Measurements from ENCODE around the gene STAB2. TPM values are rescaled to one million over a fixed set of nuclear protein-coding genes. Genes with fewer than 3 reads are reported as not detected.
A peak's percentile ranks its signal among the peaks of the same experiment; 100 is the strongest.

Gene STAB2
- total and polyA plus RNA-seq, 4 donors: 3.4 to 42.6 (median 16.6) TPM

DNA sequence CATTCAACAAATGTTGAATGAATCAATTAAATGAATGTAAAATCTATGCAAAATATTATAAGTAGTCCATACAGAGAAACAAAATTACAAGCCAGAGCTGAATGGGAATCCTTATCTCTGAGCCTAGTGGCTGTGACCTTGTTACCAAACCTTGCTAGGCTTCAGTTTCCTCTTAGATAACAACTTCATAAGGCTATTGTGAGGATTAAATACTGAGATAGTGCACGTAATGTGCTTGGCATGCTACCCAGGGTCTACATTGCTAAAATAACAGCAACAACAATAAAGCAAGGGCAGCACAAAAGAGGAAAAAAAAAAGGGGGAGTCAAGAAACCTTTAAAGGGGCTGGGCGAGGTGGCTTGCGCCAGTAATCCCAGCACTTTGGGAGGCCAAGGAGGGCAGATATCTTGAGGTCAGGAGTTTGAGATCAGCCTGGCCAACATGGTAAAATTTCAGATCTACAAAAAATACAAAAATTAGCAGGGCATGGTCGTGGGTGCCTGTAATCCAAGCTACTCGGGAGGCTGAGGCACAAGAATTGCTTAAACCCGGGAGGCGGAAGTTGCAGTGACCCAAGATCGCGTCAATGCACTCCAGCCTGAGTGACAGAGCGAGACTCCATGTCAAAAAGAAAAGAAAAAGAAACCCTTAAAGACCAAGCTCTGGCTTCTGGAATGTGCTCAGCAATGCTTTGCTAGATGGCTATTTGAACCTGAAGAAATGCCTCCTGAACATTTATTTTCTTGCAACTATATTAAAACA, 14.1 kb downstream of the STAB2 start:
- Histone ChIP-seq H3K4me3 (ENCODE audit: low read depth in 1 of 3, low read length in 3 of 3) (no peak overlapping the region), H3K27ac (ENCODE audit: low read depth in 1 of 2, low read length in 2 of 2) (no peak overlapping the region), H3K27me3 (ENCODE audit: control insufficient read depth in 4 of 4, insufficient read depth in 4 of 4, low read length in 3 of 4) (no peaks in the 10 kb centered on the region), H3K9ac (ENCODE audit: low read depth in 1 of 2, low read length in 2 of 2) (no peak overlapping the region), H3K4me1 (ENCODE audit: control insufficient read depth in 4 of 4, insufficient read depth in 4 of 4, low read length in 3 of 4) (peaks cover 0 to 1% (median 0%) of the 10 kb centered on the region in 4 donors), H3K9me3 (ENCODE audit: control insufficient read depth in 4 of 4, low read length in 3 of 4) (no peaks in the 10 kb centered on the region), H3K36me3 (ENCODE audit: control insufficient read depth in 4 of 4, insufficient read depth in 3 of 4, low read depth in 1 of 4, low read length in 3 of 4) (no peaks in the 10 kb centered on the region)
- DNase-seq (ENCODE audit: low spot score): no peak
- TF ChIP-seq EGR1 (IDR thresholded peaks at IDR 0.05; ENCODE audit: low read depth in 2 of 2): no peak
- TF ChIP-seq NR2F2 (IDR thresholded peaks at IDR 0.05): peak; percentile 68
- 70% methylated on average over 10 of the region's 10 CpGs for WGBS

DNA sequence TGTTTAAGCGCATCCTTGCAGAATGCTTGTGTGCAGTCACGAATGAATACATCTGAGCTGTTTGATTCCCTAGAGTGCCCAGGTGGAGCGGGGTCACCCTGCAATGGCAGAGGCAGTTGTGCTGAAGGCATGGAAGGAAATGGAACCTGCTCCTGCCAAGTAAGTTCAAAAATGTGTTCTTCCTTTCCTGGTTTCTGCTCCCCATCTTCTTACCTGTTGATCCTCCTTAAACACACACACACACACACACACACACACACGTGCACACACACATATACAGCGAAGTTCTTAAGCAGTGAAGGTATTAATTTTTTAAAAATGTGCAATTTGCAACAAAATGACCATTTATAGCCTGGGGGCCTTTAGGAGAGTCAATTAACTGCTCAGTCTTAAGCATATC, 33.3 kb downstream of the STAB2 start:
- H3K27ac ChIP-seq (ENCODE audit: low read depth in 1 of 2, low read length in 2 of 2): no peak overlapping the region
- TF ChIP-seq RAD21 (IDR thresholded peaks at IDR 0.05): no peak
- H3K4me1 ChIP-seq (ENCODE audit: control insufficient read depth in 4 of 4, insufficient read depth in 4 of 4, low read length in 3 of 4): no peaks in the 10 kb centered on the region
- no peak overlapping the region for H3K9ac ChIP-seq (ENCODE audit: low read depth in 1 of 2, low read length in 2 of 2)
- H3K27me3 ChIP-seq (ENCODE audit: control insufficient read depth in 4 of 4, insufficient read depth in 4 of 4, low read length in 3 of 4): no peaks in the 10 kb centered on the region
- 84% methylated on average over 5 of the region's 5 CpGs for WGBS
- no peak for DNase-seq (ENCODE audit: low spot score)
- H3K36me3 ChIP-seq (ENCODE audit: control insufficient read depth in 4 of 4, insufficient read depth in 3 of 4, low read depth in 1 of 4, low read length in 3 of 4): no peaks in the 10 kb centered on the region
- H3K9me3 ChIP-seq (ENCODE audit: control insufficient read depth in 4 of 4, low read length in 3 of 4): no peaks in the 10 kb centered on the region
- H3K4me3 ChIP-seq (ENCODE audit: low read depth in 1 of 3, low read length in 3 of 3): no peak overlapping the region

DNA sequence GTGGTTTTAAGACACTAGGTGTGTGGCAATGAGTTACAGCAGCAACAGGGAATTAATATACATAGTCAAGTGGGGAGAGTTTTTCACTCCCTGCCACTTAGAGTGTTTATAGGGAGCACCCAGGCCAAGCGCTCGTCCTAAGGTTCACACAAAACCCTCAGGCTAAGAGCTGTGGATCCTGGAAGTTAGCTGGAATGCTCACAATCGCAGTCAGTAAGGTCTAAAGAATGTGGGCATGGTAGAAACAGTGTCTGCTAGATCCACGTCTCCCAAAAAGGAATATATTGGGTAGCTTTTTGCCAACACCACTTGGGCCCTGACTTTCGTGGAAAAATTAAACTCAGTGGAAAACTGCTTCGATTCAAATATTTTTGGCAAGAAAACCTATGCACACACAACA, 36.6 kb downstream of the STAB2 start:
- TF ChIP-seq HNF4A (conservative IDR thresholded peaks at IDR 0.05) (no peak), FOXA1 (IDR thresholded peaks at IDR 0.05) (no peak), EGR1 (IDR thresholded peaks at IDR 0.05; ENCODE audit: low read depth in 2 of 2) (no peak)

DNA sequence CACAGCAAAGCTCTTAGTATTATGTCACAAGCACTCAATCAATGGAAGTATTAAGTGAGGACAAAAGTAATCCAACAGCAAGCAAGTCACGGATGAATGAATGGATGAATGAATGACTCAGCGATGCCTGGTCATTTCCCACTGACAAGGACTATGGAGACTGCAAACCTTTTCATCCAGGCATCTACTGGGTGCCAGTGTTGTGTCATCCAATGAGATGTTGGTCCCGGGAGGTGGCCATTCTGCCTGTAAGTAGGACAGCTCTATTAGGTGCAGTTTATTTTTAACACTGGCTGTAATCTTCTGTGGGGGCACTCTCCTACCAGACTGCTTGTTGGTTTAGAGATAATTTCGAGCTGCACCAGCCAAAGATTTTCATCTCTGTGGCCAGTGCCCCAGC, 39.4 kb downstream of the STAB2 start:
- WGBS: 25% methylated on average over 4 of the region's 4 CpGs
- no peaks in the 10 kb centered on the region for H3K9me3 ChIP-seq (ENCODE audit: control insufficient read depth in 4 of 4, low read length in 3 of 4)
- no peak overlapping the region for H3K27ac ChIP-seq (ENCODE audit: low read depth in 1 of 2, low read length in 2 of 2)
- no peak for DNase-seq (ENCODE audit: low spot score)
- H3K4me3 ChIP-seq (ENCODE audit: low read depth in 1 of 3, low read length in 3 of 3): no peak overlapping the region
- H3K36me3 ChIP-seq (ENCODE audit: control insufficient read depth in 4 of 4, insufficient read depth in 3 of 4, low read depth in 1 of 4, low read length in 3 of 4): no peaks in the 10 kb centered on the region
- H3K4me1 ChIP-seq (ENCODE audit: control insufficient read depth in 4 of 4, insufficient read depth in 4 of 4, low read length in 3 of 4): no peaks in the 10 kb centered on the region
- H3K27me3 ChIP-seq (ENCODE audit: control insufficient read depth in 4 of 4, insufficient read depth in 4 of 4, low read length in 3 of 4): no peaks in the 10 kb centered on the region
- H3K9ac ChIP-seq (ENCODE audit: low read depth in 1 of 2, low read length in 2 of 2): no peak overlapping the region
- TF ChIP-seq, protein P1, sequence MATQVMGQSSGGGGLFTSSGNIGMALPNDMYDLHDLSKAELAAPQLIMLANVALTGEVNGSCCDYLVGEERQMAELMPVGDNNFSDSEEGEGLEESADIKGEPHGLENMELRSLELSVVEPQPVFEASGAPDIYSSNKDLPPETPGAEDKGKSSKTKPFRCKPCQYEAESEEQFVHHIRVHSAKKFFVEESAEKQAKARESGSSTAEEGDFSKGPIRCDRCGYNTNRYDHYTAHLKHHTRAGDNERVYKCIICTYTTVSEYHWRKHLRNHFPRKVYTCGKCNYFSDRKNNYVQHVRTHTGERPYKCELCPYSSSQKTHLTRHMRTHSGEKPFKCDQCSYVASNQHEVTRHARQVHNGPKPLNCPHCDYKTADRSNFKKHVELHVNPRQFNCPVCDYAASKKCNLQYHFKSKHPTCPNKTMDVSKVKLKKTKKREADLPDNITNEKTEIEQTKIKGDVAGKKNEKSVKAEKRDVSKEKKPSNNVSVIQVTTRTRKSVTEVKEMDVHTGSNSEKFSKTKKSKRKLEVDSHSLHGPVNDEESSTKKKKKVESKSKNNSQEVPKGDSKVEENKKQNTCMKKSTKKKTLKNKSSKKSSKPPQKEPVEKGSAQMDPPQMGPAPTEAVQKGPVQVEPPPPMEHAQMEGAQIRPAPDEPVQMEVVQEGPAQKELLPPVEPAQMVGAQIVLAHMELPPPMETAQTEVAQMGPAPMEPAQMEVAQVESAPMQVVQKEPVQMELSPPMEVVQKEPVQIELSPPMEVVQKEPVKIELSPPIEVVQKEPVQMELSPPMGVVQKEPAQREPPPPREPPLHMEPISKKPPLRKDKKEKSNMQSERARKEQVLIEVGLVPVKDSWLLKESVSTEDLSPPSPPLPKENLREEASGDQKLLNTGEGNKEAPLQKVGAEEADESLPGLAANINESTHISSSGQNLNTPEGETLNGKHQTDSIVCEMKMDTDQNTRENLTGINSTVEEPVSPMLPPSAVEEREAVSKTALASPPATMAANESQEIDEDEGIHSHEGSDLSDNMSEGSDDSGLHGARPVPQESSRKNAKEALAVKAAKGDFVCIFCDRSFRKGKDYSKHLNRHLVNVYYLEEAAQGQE (IDR thresholded peaks at IDR 0.05): no peak
- TF ChIP-seq, protein P2, sequence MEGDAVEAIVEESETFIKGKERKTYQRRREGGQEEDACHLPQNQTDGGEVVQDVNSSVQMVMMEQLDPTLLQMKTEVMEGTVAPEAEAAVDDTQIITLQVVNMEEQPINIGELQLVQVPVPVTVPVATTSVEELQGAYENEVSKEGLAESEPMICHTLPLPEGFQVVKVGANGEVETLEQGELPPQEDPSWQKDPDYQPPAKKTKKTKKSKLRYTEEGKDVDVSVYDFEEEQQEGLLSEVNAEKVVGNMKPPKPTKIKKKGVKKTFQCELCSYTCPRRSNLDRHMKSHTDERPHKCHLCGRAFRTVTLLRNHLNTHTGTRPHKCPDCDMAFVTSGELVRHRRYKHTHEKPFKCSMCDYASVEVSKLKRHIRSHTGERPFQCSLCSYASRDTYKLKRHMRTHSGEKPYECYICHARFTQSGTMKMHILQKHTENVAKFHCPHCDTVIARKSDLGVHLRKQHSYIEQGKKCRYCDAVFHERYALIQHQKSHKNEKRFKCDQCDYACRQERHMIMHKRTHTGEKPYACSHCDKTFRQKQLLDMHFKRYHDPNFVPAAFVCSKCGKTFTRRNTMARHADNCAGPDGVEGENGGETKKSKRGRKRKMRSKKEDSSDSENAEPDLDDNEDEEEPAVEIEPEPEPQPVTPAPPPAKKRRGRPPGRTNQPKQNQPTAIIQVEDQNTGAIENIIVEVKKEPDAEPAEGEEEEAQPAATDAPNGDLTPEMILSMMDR (IDR thresholded peaks at IDR 0.05; ENCODE audit: low read depth, low read length, missing input control): peak; percentile 31
- TF ChIP-seq RXRA (IDR thresholded peaks at IDR 0.05) (no peak), HNF4G (IDR thresholded peaks at IDR 0.05) (no peak), RAD21 (IDR thresholded peaks at IDR 0.05) (peak; percentile 80 to 85), GABPA (IDR thresholded peaks at IDR 0.05 in 1 of 2, conservative IDR thresholded peaks at IDR 0.05 in 1 of 2) (no peak)

More for the DNA sequence above, 36.6 kb downstream of the STAB2 start:
- Histone ChIP-seq H3K36me3 (ENCODE audit: control insufficient read depth in 4 of 4, insufficient read depth in 3 of 4, low read depth in 1 of 4, low read length in 3 of 4) (no peaks in the 10 kb centered on the region), H3K4me1 (ENCODE audit: control insufficient read depth in 4 of 4, insufficient read depth in 4 of 4, low read length in 3 of 4) (no peaks in the 10 kb centered on the region), H3K4me3 (ENCODE audit: low read depth in 1 of 3, low read length in 3 of 3) (no peak overlapping the region), H3K9ac (ENCODE audit: low read depth in 1 of 2, low read length in 2 of 2) (no peak overlapping the region), H3K9me3 (ENCODE audit: control insufficient read depth in 4 of 4, low read length in 3 of 4) (no peaks in the 10 kb centered on the region), H3K27me3 (ENCODE audit: control insufficient read depth in 4 of 4, insufficient read depth in 4 of 4, low read length in 3 of 4) (no peaks in the 10 kb centered on the region), H3K27ac (ENCODE audit: low read depth in 1 of 2, low read length in 2 of 2) (no peak overlapping the region)
- no peak for DNase-seq (ENCODE audit: low spot score)
- WGBS: 88% methylated on average over 6 of the region's 6 CpGs

All from liver (tissue), 9 donors.